HepG2 (cell line): ENCODE results near the gene NUDT6. TPM values are rescaled to one million over a fixed set of nuclear protein-coding genes. Genes with fewer than 3 reads are reported as not detected.

ENCODE experiments used
- AGO1 ChIP-seq: fragments of 200-400 bp; formaldehyde crosslinking; IDR thresholded peaks from 2 replicates; pipeline ENCODE4 v1.6.1; 2017; ENCODE audit warnings: mild to moderate bottlenecking, low read depth, low read length, moderate library complexity; ENCODE audit not compliant: poor library complexity, severe bottlenecking
- ARID5B ChIP-seq: IDR thresholded peaks from 2 replicates; pipeline ENCODE4 v1.4.0; 2020; ENCODE audit warnings: mild to moderate bottlenecking, missing genetic modification reagents
- ATF4 ChIP-seq, 2 experiments: fragments of 450-650 bp in 1 of 2; sonication (generic) in 1 of 2; formaldehyde crosslinking; IDR thresholded peaks; 2 replicates each; pipeline versions ENCODE4 v1.5.0 to v1.8.0; 2020 to 2022; ENCODE audit warnings: mild to moderate bottlenecking in 1 of 2, missing genetic modification reagents in 1 of 2
- CSRNP2 ChIP-seq: sonication (generic); formaldehyde crosslinking; conservative IDR thresholded peaks from 2 replicates; pipeline ENCODE4 v1.8.0; 2022; ENCODE audit warnings: low read depth, missing genetic modification reagents
- ERF ChIP-seq: IDR thresholded peaks from 2 replicates; pipeline ENCODE4 v1.6.1; 2018; ENCODE audit warnings: missing biosample characterization, missing genetic modification reagents
- GATAD2A ChIP-seq: IDR thresholded peaks from 2 replicates; pipeline ENCODE4 v1.6.1; 2016
- NR2F2 ChIP-seq: IDR thresholded peaks from 2 replicates; pipeline ENCODE4 v1.6.1; 2012; ENCODE audit warnings: low read depth, inconsistent platforms, borderline replicate concordance
- PRDM4 ChIP-seq: sonication (generic); formaldehyde crosslinking; IDR thresholded peaks from 2 replicates; pipeline ENCODE4 v1.9.0; 2021; ENCODE audit warnings: missing genetic modification reagents, borderline replicate concordance
- SOX13 ChIP-seq, 3 experiments: fragments of 450-650 bp in 1 of 3; sonication (generic) in 1 of 3; formaldehyde crosslinking in 1 of 3; IDR thresholded peaks in 2 of 3; conservative IDR thresholded peaks in 1 of 3; 2 replicates each; pipeline versions ENCODE4 v1.5.0 to v1.6.1; 2016 to 2020; ENCODE audit warnings: antibody characterized with exemption in 1 of 3, mild to moderate bottlenecking in 1 of 3, missing compliant biosample characterization in 1 of 3, missing genetic modification reagents in 1 of 3, moderate library complexity in 1 of 3
- TCF12 ChIP-seq, 2 experiments: fragments of 450-650 bp in 1 of 2; sonication (generic) in 1 of 2; formaldehyde crosslinking in 1 of 2; IDR thresholded peaks; 2 replicates each; pipeline versions ENCODE4 v1.6.1 to v1.8.0; 2017 to 2022; ENCODE audit warnings: antibody characterized with exemption in 1 of 2, mild to moderate bottlenecking in 1 of 2, missing genetic modification reagents in 1 of 2, moderate library complexity in 1 of 2
- TEAD3 ChIP-seq: optimal IDR thresholded peaks from 2 replicates; pipeline ENCODE3; 2016; ENCODE audit warnings: borderline replicate concordance
- ZNF569 ChIP-seq: sonication (generic); formaldehyde crosslinking; IDR thresholded peaks from 2 replicates; pipeline ENCODE4 v1.5.0; 2020; ENCODE audit warnings: mild to moderate bottlenecking, missing genetic modification reagents, moderate library complexity, borderline replicate concordance
- ZNF672 ChIP-seq: sonication (generic); formaldehyde crosslinking; IDR thresholded peaks from 2 replicates; pipeline ENCODE4 v1.8.1; 2022; ENCODE audit warnings: missing genetic modification reagents
- polyA plus RNA-seq, 8 experiments: library from polyadenylated mRNA; depleted of rRNA in 3 of 8; stranded (reverse) in 7 of 8; unstranded in 1 of 8; fragments of >200 nt; fragmentation: Illumina TruSeq in 4 of 8; extraction: Trizol in 4 of 8; gene quantifications; 2 replicates each; pipeline versions ENCODE4 v1.2.1 to v1.2.3, GENCODE V29; 2011 to 2016; ENCODE audit warnings: low read depth in 4 of 8, missing spikeins in 1 of 8, mixed read lengths in 1 of 8; ENCODE audit not compliant: insufficient read depth in 1 of 8
- total RNA-seq, 5 experiments: library from RNA; depleted of rRNA; stranded (reverse); fragments of >200 nt; fragmentation: Illumina TruSeq; extraction: Trizol; gene quantifications; 2 replicates each; pipeline ENCODE4 v1.2.3, GENCODE V29; 2016; ENCODE audit warnings: low read depth in 1 of 5

The NUDT6 gene
- total and polyA plus RNA-seq, 2 of the 13 experiments (the other 11 are each of a cell fraction or from before 2014, with no cell fraction given) = 4.8 to 8.3 TPM

- TF ChIP-seq CSRNP2 (CRISPR knock-in tag) (no peak), GATAD2A (CRISPR knock-in tag) (peak; percentile 44), PRDM4 (CRISPR knock-in tag) (no peak), AGO1 (no peak), ATF4 (CRISPR knock-in tag; IDR thresholded peaks at IDR 0.05) (peak in 1 of 2 experiments; percentile 48; a peak in 1 of 4 replicates), ZNF569 (no peak), ZNF672 (no peak), SOX13 (IDR thresholded peaks at IDR 0.05) (no peak), SOX13 (CRISPR knock-in tag; conservative IDR thresholded peaks at IDR 0.05 in 1 of 2, IDR thresholded peaks at IDR 0.05 in 1 of 2) (peak in 1 of 2 experiments; percentile 87; a peak in 2 of 4 replicates), ERF (CRISPR knock-in tag) (no peak), TEAD3 (CRISPR knock-in tag) (no peak), NR2F2 (no peak), TCF12 (IDR thresholded peaks at IDR 0.05) (no peak), TCF12 (CRISPR knock-in tag; IDR thresholded peaks at IDR 0.05) (no peak), ARID5B (peak; percentile 40; the same call in 1 of the 2 replicates)
Observed at GRCh38 chr4:122909683-122910082, 12.7 kb downstream of the NUDT6 start (continued).
